HepG2 (cell line): ENCODE results near the gene ARL5C. TPM values are rescaled to one million over a fixed set of nuclear protein-coding genes. Genes with fewer than 3 reads are reported as not detected.

ENCODE experiments used
- ATAC-seq: fragments of 200-7000 bp; cut with Tn5 transposase; 3 replicates; pipeline ENCODE4 v1.9.1; 2020; ENCODE audit warnings: mild to moderate bottlenecking, moderate library complexity
- BruUV-seq: library from RNA; stranded (reverse); fragments of 400-500 nt; replicated peaks from 2 replicates; lab custom pipeline; 2021; lab: Mats Ljungman, UMichigan
- CTCF ChIA-PET: fragments of 300-600 bp; formaldehyde crosslinking; extraction: SDS; loops from one replicate; lab custom pipeline; 2021; ENCODE audit warnings: low total read pairs, inconsistent platforms, low intra/inter-chr PET ratio; lab: Yijun Ruan, JAX
- POLR2A ChIA-PET: fragments of 350-600 bp; sonication (Branson Sonifier 250); formaldehyde crosslinking; loops from one replicate; lab custom pipeline; 2020; ENCODE audit warnings: antibody characterized with exemption, inconsistent platforms; lab: Yijun Ruan, JAX
- DNase-seq: peaks from one replicate; pipeline ENCODE4 v3.0.0-alpha.2; 2015; ENCODE audit warnings: low spot score
- FAIRE-seq: peaks from 3 replicates; lab custom pipeline; 2011; peaks lifted over from hg19 to GRCh38; lab: Jason Lieb, UNC
- H2AFZ ChIP-seq: one replicate; pipeline ENCODE4 v1.6.1; 2011; ENCODE audit warnings: low read length, inconsistent platforms
- H3K27ac ChIP-seq: fragments of 300-600 bp; 3 replicates; pipeline ENCODE4 v1.8.0; 2011; ENCODE audit warnings: mixed run types, mild to moderate bottlenecking, mixed read lengths, low read length, inconsistent platforms; ENCODE audit not compliant: insufficient read depth; ENCODE audit errors: extremely low read length
- H3K27me3 ChIP-seq, 2 experiments: fragments of 200-600 bp in 1 of 2; 2 replicates in 1 of 2; 3 replicates in 1 of 2; pipeline versions ENCODE4 v1.6.0 to v1.8.0; 2011; ENCODE audit warnings: low read length in 2 of 2, mild to moderate bottlenecking in 2 of 2, moderate library complexity in 2 of 2, inconsistent platforms in 1 of 2; ENCODE audit not compliant: insufficient read depth in 2 of 2, control insufficient read depth in 1 of 2
- H3K36me3 ChIP-seq, 2 experiments: fragments of 200-600 bp in 1 of 2; replicated peaks in 1 of 2; 2 replicates in 1 of 2; 3 replicates in 1 of 2; pipeline versions ENCODE4 v1.5.1 to v1.8.0; 2011; ENCODE audit warnings: low read length in 2 of 2, inconsistent platforms in 1 of 2; ENCODE audit not compliant: insufficient read depth in 2 of 2, control insufficient read depth in 1 of 2
- H3K4me1 ChIP-seq: 2 replicates; pipeline ENCODE4 v1.5.1; 2012; ENCODE audit warnings: low read length, inconsistent platforms; ENCODE audit not compliant: insufficient read depth
- H3K4me2 ChIP-seq: 2 replicates; pipeline ENCODE4 v1.6.0; 2011; ENCODE audit warnings: low read depth, low read length, inconsistent platforms
- H3K4me3 ChIP-seq, 3 experiments: fragments of 200-600 bp in 1 of 3; sonication (generic), shearing (Covaris generic) in 1 of 3; replicated peaks in 1 of 3; 2 replicates each; pipeline ENCODE4 v1.5.1; 2011 to 2016; ENCODE audit warnings: low read length in 3 of 3, inconsistent platforms in 2 of 3, low read depth in 2 of 3, mild to moderate bottlenecking in 2 of 3, control low read depth in 1 of 3, mixed read lengths in 1 of 3; ENCODE audit not compliant: insufficient read depth in 1 of 3
- H3K79me2 ChIP-seq: one replicate; pipeline ENCODE4 v1.6.1; 2011; ENCODE audit warnings: low read length, inconsistent platforms; ENCODE audit not compliant: insufficient read depth
- H3K9ac ChIP-seq: 2 replicates; pipeline ENCODE4 v1.6.0; 2011; ENCODE audit warnings: mild to moderate bottlenecking, low read depth, low read length, inconsistent platforms; ENCODE audit not compliant: insufficient read depth
- H3K9me3 ChIP-seq: 2 replicates; pipeline ENCODE4 v1.5.1; 2012; ENCODE audit warnings: mild to moderate bottlenecking, low read length
- H4K20me1 ChIP-seq: 2 replicates; pipeline ENCODE4 v1.6.0; 2011; ENCODE audit warnings: inconsistent platforms, mild to moderate bottlenecking, low read length, moderate library complexity; ENCODE audit not compliant: insufficient read depth
- AKAP8 ChIP-seq: sonication (generic); formaldehyde crosslinking; IDR thresholded peaks from 2 replicates; pipeline ENCODE4 v1.5.1; 2020; ENCODE audit warnings: mild to moderate bottlenecking, missing genetic modification reagents
- CENPX ChIP-seq: sonication (generic); formaldehyde crosslinking; IDR thresholded peaks from 2 replicates; pipeline ENCODE4 v1.9.0; 2021; ENCODE audit warnings: mild to moderate bottlenecking, missing genetic modification reagents, moderate library complexity
- ELF1 ChIP-seq: sonication (generic); formaldehyde crosslinking; IDR thresholded peaks from 2 replicates; pipeline ENCODE4 v1.4.0; 2020; ENCODE audit warnings: missing genetic modification reagents
- HMGA1 ChIP-seq: sonication (generic); formaldehyde crosslinking; conservative IDR thresholded peaks from 2 replicates; pipeline ENCODE4 v1.4.0; 2020; ENCODE audit warnings: missing genetic modification reagents
- KDM3A ChIP-seq: IDR thresholded peaks from 2 replicates; pipeline ENCODE4 v1.6.1; 2018; ENCODE audit warnings: low read depth, missing compliant biosample characterization
- RBAK ChIP-seq: sonication (generic); formaldehyde crosslinking; IDR thresholded peaks from 2 replicates; pipeline ENCODE4 v1.5.1; 2020; ENCODE audit warnings: mild to moderate bottlenecking, missing genetic modification reagents
- SP1 ChIP-seq, 2 experiments: fragments of 450-650 bp in 1 of 2; sonication (generic) in 1 of 2; formaldehyde crosslinking in 1 of 2; IDR thresholded peaks; 2 replicates each; pipeline versions ENCODE4 v1.4.0 to v1.6.1; 2016 to 2020; ENCODE audit warnings: missing genetic modification reagents in 1 of 2
- TBX3 ChIP-seq: fragments of 450-650 bp; IDR thresholded peaks from 2 replicates; pipeline ENCODE4 v1.6.1; 2017; ENCODE audit warnings: antibody characterized with exemption, mild to moderate bottlenecking, inconsistent platforms, borderline replicate concordance
- ZMAT5 ChIP-seq: sonication (generic); formaldehyde crosslinking; IDR thresholded peaks from 2 replicates; pipeline ENCODE4 v1.5.0; 2020; ENCODE audit warnings: mild to moderate bottlenecking, low read depth, missing genetic modification reagents, borderline replicate concordance
- ZMYM3 ChIP-seq: sonication (generic); formaldehyde crosslinking; IDR thresholded peaks from 2 replicates; pipeline ENCODE4 v1.5.1; 2020; ENCODE audit warnings: mild to moderate bottlenecking, missing genetic modification reagents
- ZNF101 ChIP-seq: sonication (generic); formaldehyde crosslinking; IDR thresholded peaks from 2 replicates; pipeline ENCODE4 v1.4.0; 2020; ENCODE audit warnings: mild to moderate bottlenecking, low read depth, missing genetic modification reagents, borderline replicate concordance
- ZNF138 ChIP-seq: sonication (generic); formaldehyde crosslinking; IDR thresholded peaks from 2 replicates; pipeline ENCODE4 v1.5.0; 2020; ENCODE audit warnings: mild to moderate bottlenecking, low read depth, missing genetic modification reagents
- ZNF225 ChIP-seq: sonication (generic); formaldehyde crosslinking; IDR thresholded peaks from 2 replicates; pipeline ENCODE4 v1.4.0; 2020; ENCODE audit warnings: mild to moderate bottlenecking, missing genetic modification reagents
- ZNF30 ChIP-seq: sonication (generic); formaldehyde crosslinking; IDR thresholded peaks from 2 replicates; pipeline ENCODE4 v1.5.0; 2020; ENCODE audit warnings: mild to moderate bottlenecking, missing genetic modification reagents
- ZNF333 ChIP-seq: sonication (generic); formaldehyde crosslinking; IDR thresholded peaks from 2 replicates; pipeline ENCODE4 v1.4.0; 2020; ENCODE audit warnings: mild to moderate bottlenecking, missing genetic modification reagents, borderline replicate concordance
- ZNF34 ChIP-seq: sonication (generic); formaldehyde crosslinking; IDR thresholded peaks from 2 replicates; pipeline ENCODE4 v1.4.0; 2020; ENCODE audit warnings: mild to moderate bottlenecking, missing genetic modification reagents, borderline replicate concordance
- ZNF407 ChIP-seq: sonication (generic); formaldehyde crosslinking; IDR thresholded peaks from one replicate; pipeline ENCODE4 v1.5.1; 2020; ENCODE audit warnings: mild to moderate bottlenecking, missing genetic modification reagents; ENCODE audit errors: not compliant biosample characterization
- ZNF572 ChIP-seq: sonication (generic); formaldehyde crosslinking; IDR thresholded peaks from 2 replicates; pipeline ENCODE4 v1.5.1; 2020; ENCODE audit warnings: mild to moderate bottlenecking, missing genetic modification reagents
- ZNF839 ChIP-seq: sonication (generic); formaldehyde crosslinking; IDR thresholded peaks from 2 replicates; pipeline ENCODE4 v1.4.0; 2020; ENCODE audit warnings: missing genetic modification reagents, mild to moderate bottlenecking, borderline replicate concordance
- WGBS: methylation state at CpG from one replicate; pipeline ENCODE4 v1.1.6; 2017; ENCODE audit warnings: low lambda C conversion rate; 5-methylcytosine and 5-hydroxymethylcytosine counted together
- in situ Hi-C: cut with HindIII; loops from 2 replicates; pipeline ENCODE4 v1.10.0; 2017; ENCODE audit warnings: low pct_unique_long_range_greater_than_20kb; ENCODE audit not compliant: extremely low pct_ligation_motif_present
- intact Hi-C: fragments of 100-400 bp; cut with micrococcal nuclease; formaldehyde crosslinking; loops from one replicate; pipeline ENCODE4 v1.10.0; 2022; ENCODE audit not compliant: unreplicated experiment
- polyA plus RNA-seq, 8 experiments: library from polyadenylated mRNA; depleted of rRNA in 3 of 8; stranded (reverse) in 7 of 8; unstranded in 1 of 8; fragments of >200 nt; fragmentation: Illumina TruSeq in 4 of 8; extraction: Trizol in 4 of 8; gene quantifications; 2 replicates each; pipeline versions ENCODE4 v1.2.1 to v1.2.3, GENCODE V29; 2011 to 2016; ENCODE audit warnings: low read depth in 4 of 8, missing spikeins in 1 of 8, mixed read lengths in 1 of 8; ENCODE audit not compliant: insufficient read depth in 1 of 8
- total RNA-seq, 5 experiments: library from RNA; depleted of rRNA; stranded (reverse); fragments of >200 nt; fragmentation: Illumina TruSeq; extraction: Trizol; gene quantifications; 2 replicates each; pipeline ENCODE4 v1.2.3, GENCODE V29; 2016; ENCODE audit warnings: low read depth in 1 of 5

The ARL5C gene
- total and polyA plus RNA-seq, 2 of the 13 experiments (the other 11 are each of a cell fraction or from before 2014, with no cell fraction given), result not detected

GRCh38 chr17:39141294-39141693 lies 24.7 kb downstream of the ARL5C start:
- no peaks in the 10 kb centered on the region for H3K4me1 ChIP-seq
- H3K27me3 ChIP-seq, result peaks cover 5 to 53% of the 10 kb centered on the region in 2 experiments; a peak in 4 of 5 replicates
- no peak overlapping the region for H3K4me2 ChIP-seq
- FAIRE-seq, result no peak
- H4K20me1 ChIP-seq, result no peaks in the 10 kb centered on the region
- in situ Hi-C loops, result no loop called here
- no peaks in the 10 kb centered on the region for H3K79me2 ChIP-seq
- no peaks in the 10 kb centered on the region for H3K9me3 ChIP-seq
- H2AFZ ChIP-seq, result no peak overlapping the region
- no peak overlapping the region for H3K4me3 ChIP-seq
- H3K36me3 ChIP-seq, result no peaks in the 10 kb centered on the region
- intact Hi-C loops, result no loop called here
- CTCF ChIA-PET, result no interaction called here
- ATAC-seq, result no peak
- H3K27ac ChIP-seq, result no peak overlapping the region
- WGBS, result 57% methylated on average over 5 of the region's 5 CpGs
- POLR2A ChIA-PET, result no interaction called here
- H3K9ac ChIP-seq, result no peak overlapping the region
- no TSS peak for BruUV-seq
- no peak for DNase-seq
- no peak for TF ChIP-seq RBAK
- TF ChIP-seq HMGA1 (CRISPR knock-in tag), result no peak
- TF ChIP-seq ZNF225 (CRISPR knock-in tag), result no peak
- TF ChIP-seq ZNF333, result no peak
- TF ChIP-seq ZNF839 (CRISPR knock-in tag), result no peak
- no peak for TF ChIP-seq TBX3
- TF ChIP-seq ZNF572, result no peak
- TF ChIP-seq ZNF407 (CRISPR knock-in tag), result no peak
- no peak for TF ChIP-seq AKAP8 (CRISPR knock-in tag)
- no peak for TF ChIP-seq ZNF101 (CRISPR knock-in tag)
- TF ChIP-seq ZNF34, result no peak
- no peak for TF ChIP-seq ZMYM3 (CRISPR knock-in tag)
- no peak for TF ChIP-seq CENPX (CRISPR knock-in tag)
- TF ChIP-seq KDM3A (CRISPR knock-in tag), result no peak
- TF ChIP-seq SP1 (IDR thresholded peaks at IDR 0.05), result no peak
- no peak for TF ChIP-seq SP1 (CRISPR knock-in tag; IDR thresholded peaks at IDR 0.05)
- TF ChIP-seq ZMAT5 (CRISPR knock-in tag), result no peak
- no peak for TF ChIP-seq ZNF30 (CRISPR knock-in tag)
- no peak for TF ChIP-seq ELF1 (CRISPR knock-in tag)
- TF ChIP-seq ZNF138 (CRISPR knock-in tag), result no peak
